Embryonic facial prominence (tissue), 1 donor: Measurements from ENCODE around the gene ELFN1.

ENCODE experiments used
- DNase-seq: peaks from one replicate; pipeline ENCODE4 v3.0.0-alpha.2; 2016; ENCODE audit errors: extremely low spot score

Gene ELFN1

DNA sequence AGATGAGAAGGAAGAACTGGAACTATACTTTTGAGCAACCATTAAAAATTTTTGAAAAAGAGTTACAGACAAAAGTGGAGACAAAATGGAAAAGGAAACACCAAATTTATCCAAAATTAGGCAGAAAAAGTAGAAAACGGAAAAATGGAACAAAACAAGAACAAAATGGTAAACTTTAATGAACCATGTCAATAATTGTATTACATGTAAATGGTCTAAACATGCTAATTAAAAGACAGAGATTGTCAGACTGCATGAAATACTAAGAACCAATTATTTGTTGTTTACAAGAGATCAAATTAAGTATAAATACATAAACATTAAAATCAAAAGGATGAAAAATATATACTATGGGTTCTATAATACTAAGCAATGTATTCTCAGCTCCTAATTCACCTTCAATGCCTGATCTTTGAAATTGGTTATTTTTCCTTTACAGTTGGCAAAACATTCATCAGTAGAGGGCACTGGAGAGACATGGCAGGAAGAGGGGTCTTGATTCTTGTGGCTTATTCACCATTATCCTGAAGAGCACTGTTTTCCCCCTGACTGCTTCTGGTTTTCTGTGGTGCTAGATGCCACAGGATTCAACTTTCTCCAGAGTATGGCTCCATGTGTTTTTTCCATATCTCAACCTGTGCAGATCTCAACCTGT, 124.9 kb downstream of the ELFN1 start:
- DNase-seq: no peak
